GM23338 (cell line): ENCODE data around the gene KCNIP1. TPM values are rescaled to one million over a fixed set of nuclear protein-coding genes. Genes with fewer than 3 reads are reported as not detected.

ENCODE experiments used
- ATAC-seq: fragments of 200-7000 bp; cut with Tn5 transposase; 3 replicates; pipeline ENCODE4 v1.9.1; 2020
- DNase-seq: peaks from one replicate; pipeline ENCODE4 v3.0.0-alpha.2; 2015; ENCODE audit warnings: low spot score
- H2AFZ ChIP-seq: fragments of 200-600 bp; sonication (generic); 2 replicates; pipeline ENCODE4 v1.8.0; 2016; ENCODE audit warnings: antibody characterized with exemption, mild to moderate bottlenecking, moderate library complexity
- H3F3A ChIP-seq: fragments of 200-600 bp; sonication (generic); replicated peaks from 2 replicates; pipeline ENCODE4 v1.8.0; 2017; ENCODE audit warnings: antibody characterized with exemption, mixed run types, low read depth
- H3K27ac ChIP-seq: fragments of 200-600 bp; sonication (generic); 2 replicates; pipeline ENCODE4 v1.6.1; 2016; ENCODE audit warnings: low read depth
- H3K27me3 ChIP-seq: fragments of 200-600 bp; sonication (generic); 2 replicates; pipeline ENCODE4 v1.8.0; 2016; ENCODE audit warnings: mild to moderate bottlenecking, mixed run types, moderate library complexity; ENCODE audit not compliant: insufficient read depth
- H3K36me3 ChIP-seq: fragments of 200-600 bp; sonication (generic); 2 replicates; pipeline ENCODE4 v1.8.0; 2016; ENCODE audit warnings: mild to moderate bottlenecking; ENCODE audit not compliant: insufficient read depth
- H3K4me1 ChIP-seq: fragments of 200-600 bp; sonication (generic); 2 replicates; pipeline ENCODE4 v1.8.0; 2016; ENCODE audit warnings: mild to moderate bottlenecking, moderate library complexity; ENCODE audit not compliant: insufficient read depth
- H3K4me2 ChIP-seq: fragments of 200-600 bp; sonication (generic); 2 replicates; pipeline ENCODE4 v1.7.1; 2017; ENCODE audit warnings: mixed run types
- H3K4me3 ChIP-seq: fragments of 200-600 bp; sonication (generic); 2 replicates; pipeline ENCODE4 v1.6.1; 2016; ENCODE audit warnings: mixed run types
- H3K79me2 ChIP-seq: fragments of 200-600 bp; sonication (generic); replicated peaks from 2 replicates; pipeline ENCODE4 v1.8.0; 2017; ENCODE audit warnings: mild to moderate bottlenecking; ENCODE audit not compliant: insufficient read depth
- H3K9me2 ChIP-seq: fragments of 200-600 bp; sonication (generic); 2 replicates; pipeline ENCODE4 v1.8.0; 2017; ENCODE audit not compliant: insufficient read depth
- H4K20me1 ChIP-seq: fragments of 200-600 bp; sonication (generic); replicated peaks from 2 replicates; pipeline ENCODE4 v1.8.0; 2017; ENCODE audit warnings: mild to moderate bottlenecking; ENCODE audit not compliant: insufficient read depth
- H3K27ac Mint-ChIP-seq: 2 replicates; pipeline ENCODE4 v1.8.0; 2020; ENCODE audit warnings: inconsistent platforms, mild to moderate bottlenecking, moderate library complexity, mixed read lengths
- H3K27me3 Mint-ChIP-seq: 3 replicates; pipeline ENCODE4 v1.8.0; 2022; ENCODE audit warnings: low read depth, mild to moderate bottlenecking, moderate library complexity, mixed read lengths, inconsistent platforms; ENCODE audit not compliant: insufficient read depth, poor library complexity
- H3K36me3 Mint-ChIP-seq: 3 replicates; pipeline ENCODE4 v1.8.0; 2021; ENCODE audit warnings: low read depth, mild to moderate bottlenecking, inconsistent platforms, moderate library complexity, mixed read lengths
- H3K4me1 Mint-ChIP-seq: 3 replicates; pipeline ENCODE4 v1.8.0; 2020; ENCODE audit warnings: mild to moderate bottlenecking, inconsistent platforms, mixed read lengths
- H3K4me3 Mint-ChIP-seq: 3 replicates; pipeline ENCODE4 v1.8.0; 2021; ENCODE audit warnings: moderate library complexity, mild to moderate bottlenecking, inconsistent platforms, mixed read lengths
- H3K9me3 Mint-ChIP-seq: 3 replicates; pipeline ENCODE4 v1.8.0; 2020; ENCODE audit warnings: moderate library complexity, mild to moderate bottlenecking, inconsistent platforms, mixed read lengths
- EZH2 ChIP-seq: fragments of 200-600 bp; sonication (generic); IDR thresholded peaks from one replicate; pipeline ENCODE4 v1.8.0; 2017; ENCODE audit warnings: antibody characterized with exemption, mild to moderate bottlenecking, low read depth; ENCODE audit not compliant: unreplicated experiment
- EZH2phosphoT487 ChIP-seq: fragments of 200-600 bp; sonication (generic); IDR thresholded peaks from one replicate; pipeline ENCODE4 v1.8.1; 2018; ENCODE audit warnings: antibody characterized with exemption; ENCODE audit not compliant: unreplicated experiment
- JUNB ChIP-seq: IDR thresholded peaks from one replicate; pipeline ENCODE4 v1.6.1; 2016; ENCODE audit warnings: antibody characterized with exemption; ENCODE audit not compliant: unreplicated experiment
- POLR2AphosphoS5 ChIP-seq: IDR thresholded peaks from 2 replicates; pipeline ENCODE4 v1.6.1; 2016; ENCODE audit warnings: antibody characterized with exemption, low read depth
- ZNF114 ChIP-seq: fragments of 250-450 bp; sonication (Bioruptor Pico); IDR thresholded peaks from 2 replicates; pipeline ENCODE4 v1.5.0; 2020; ENCODE audit warnings: mild to moderate bottlenecking, moderate library complexity
- polyA plus RNA-seq: library from polyadenylated mRNA; unstranded; fragments of >200 nt; fragmentation: Nextera tagmentation; extraction: Ambion mirVana; gene quantifications from 2 replicates; pipeline ENCODE4 v1.2.1, GENCODE V29; 2016
- total RNA-seq: library from RNA; depleted of rRNA; stranded (reverse); fragments of >200 nt; shearing (Covaris generic); gene quantifications from 2 replicates; pipeline ENCODE4 v1.2.3, GENCODE V29; 2014
- TF ChIP-seq, protein P1 (sequence below): fragments of 250-450 bp; sonication (Bioruptor Pico); IDR thresholded peaks from 2 replicates; pipeline ENCODE4 v1.5.0; 2020; ENCODE audit warnings: mild to moderate bottlenecking, moderate library complexity
- TF ChIP-seq, protein P2 (sequence below): IDR thresholded peaks from one replicate; pipeline ENCODE4 v1.6.1; 2018; ENCODE audit warnings: antibody characterized with exemption; ENCODE audit not compliant: unreplicated experiment

The KCNIP1 gene
- total and polyA plus RNA-seq, 2 experiments from 2014 or later: 0.31 to 0.87 TPM

DNA sequence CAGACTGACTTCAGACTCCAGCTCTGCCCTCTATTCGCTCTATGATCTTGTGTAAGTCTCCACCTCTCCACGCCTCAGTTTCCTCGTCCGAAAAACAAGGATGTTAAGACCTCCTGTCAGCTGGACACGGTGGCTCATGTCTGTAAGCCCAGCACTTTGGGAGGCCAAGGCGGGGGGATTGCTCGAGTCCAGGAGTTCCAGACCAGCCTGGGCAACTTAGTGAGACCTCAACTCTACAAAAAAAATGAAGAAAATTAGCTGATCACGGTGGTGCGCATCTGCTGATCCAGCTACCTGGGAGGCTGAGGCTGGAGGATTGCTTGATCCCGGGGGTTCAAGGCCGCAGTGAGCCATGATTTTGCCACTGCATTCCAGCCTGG, 243.1 kb downstream of the KCNIP1 start (continued):
- TF ChIP-seq, protein P1, sequence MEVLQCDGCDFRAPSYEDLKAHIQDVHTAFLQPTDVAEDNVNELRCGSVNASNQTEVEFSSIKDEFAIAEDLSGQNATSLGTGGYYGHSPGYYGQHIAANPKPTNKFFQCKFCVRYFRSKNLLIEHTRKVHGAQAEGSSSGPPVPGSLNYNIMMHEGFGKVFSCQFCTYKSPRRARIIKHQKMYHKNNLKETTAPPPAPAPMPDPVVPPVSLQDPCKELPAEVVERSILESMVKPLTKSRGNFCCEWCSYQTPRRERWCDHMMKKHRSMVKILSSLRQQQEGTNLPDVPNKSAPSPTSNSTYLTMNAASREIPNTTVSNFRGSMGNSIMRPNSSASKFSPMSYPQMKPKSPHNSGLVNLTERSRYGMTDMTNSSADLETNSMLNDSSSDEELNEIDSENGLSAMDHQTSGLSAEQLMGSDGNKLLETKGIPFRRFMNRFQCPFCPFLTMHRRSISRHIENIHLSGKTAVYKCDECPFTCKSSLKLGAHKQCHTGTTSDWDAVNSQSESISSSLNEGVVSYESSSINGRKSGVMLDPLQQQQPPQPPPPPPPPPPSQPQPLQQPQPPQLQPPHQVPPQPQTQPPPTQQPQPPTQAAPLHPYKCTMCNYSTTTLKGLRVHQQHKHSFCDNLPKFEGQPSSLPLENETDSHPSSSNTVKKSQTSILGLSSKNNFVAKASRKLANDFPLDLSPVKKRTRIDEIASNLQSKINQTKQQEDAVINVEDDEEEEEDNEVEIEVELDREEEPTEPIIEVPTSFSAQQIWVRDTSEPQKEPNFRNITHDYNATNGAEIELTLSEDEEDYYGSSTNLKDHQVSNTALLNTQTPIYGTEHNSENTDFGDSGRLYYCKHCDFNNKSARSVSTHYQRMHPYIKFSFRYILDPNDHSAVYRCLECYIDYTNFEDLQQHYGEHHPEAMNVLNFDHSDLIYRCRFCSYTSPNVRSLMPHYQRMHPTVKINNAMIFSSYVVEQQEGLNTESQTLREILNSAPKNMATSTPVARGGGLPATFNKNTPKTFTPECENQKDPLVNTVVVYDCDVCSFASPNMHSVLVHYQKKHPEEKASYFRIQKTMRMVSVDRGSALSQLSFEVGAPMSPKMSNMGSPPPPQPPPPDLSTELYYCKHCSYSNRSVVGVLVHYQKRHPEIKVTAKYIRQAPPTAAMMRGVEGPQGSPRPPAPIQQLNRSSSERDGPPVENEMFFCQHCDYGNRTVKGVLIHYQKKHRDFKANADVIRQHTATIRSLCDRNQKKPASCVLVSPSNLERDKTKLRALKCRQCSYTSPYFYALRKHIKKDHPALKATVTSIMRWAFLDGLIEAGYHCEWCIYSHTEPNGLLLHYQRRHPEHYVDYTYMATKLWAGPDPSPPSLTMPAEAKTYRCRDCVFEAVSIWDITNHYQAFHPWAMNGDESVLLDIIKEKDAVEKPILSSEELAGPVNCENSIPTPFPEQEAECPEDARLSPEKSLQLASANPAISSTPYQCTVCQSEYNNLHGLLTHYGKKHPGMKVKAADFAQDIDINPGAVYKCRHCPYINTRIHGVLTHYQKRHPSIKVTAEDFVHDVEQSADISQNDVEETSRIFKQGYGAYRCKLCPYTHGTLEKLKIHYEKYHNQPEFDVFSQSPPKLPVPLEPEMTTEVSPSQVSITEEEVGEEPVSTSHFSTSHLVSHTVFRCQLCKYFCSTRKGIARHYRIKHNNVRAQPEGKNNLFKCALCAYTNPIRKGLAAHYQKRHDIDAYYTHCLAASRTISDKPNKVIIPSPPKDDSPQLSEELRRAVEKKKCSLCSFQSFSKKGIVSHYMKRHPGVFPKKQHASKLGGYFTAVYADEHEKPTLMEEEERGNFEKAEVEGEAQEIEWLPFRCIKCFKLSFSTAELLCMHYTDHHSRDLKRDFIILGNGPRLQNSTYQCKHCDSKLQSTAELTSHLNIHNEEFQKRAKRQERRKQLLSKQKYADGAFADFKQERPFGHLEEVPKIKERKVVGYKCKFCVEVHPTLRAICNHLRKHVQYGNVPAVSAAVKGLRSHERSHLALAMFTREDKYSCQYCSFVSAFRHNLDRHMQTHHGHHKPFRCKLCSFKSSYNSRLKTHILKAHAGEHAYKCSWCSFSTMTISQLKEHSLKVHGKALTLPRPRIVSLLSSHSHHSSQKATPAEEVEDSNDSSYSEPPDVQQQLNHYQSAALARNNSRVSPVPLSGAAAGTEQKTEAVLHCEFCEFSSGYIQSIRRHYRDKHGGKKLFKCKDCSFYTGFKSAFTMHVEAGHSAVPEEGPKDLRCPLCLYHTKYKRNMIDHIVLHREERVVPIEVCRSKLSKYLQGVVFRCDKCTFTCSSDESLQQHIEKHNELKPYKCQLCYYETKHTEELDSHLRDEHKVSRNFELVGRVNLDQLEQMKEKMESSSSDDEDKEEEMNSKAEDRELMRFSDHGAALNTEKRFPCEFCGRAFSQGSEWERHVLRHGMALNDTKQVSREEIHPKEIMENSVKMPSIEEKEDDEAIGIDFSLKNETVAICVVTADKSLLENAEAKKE (CRISPR knock-in tag): no peak

DNA sequence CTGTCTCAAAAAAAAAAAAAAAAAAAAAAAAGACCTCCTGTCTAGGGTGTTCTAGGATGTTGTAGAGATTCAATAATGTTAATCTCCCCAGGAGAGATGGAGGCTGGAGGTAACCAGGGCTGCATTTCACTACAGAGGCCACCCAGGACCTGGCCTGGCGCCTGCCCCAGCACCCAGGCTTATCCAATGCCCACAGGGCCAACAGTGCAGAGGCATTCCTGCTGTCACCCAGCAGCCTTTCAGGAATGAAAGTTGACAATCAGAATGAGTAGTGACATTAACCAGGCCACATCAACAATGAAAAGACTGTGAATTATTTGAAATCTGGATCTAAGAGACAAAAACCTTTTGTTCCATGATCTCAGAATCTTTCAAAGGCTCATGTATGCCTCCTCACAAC, 243.5 kb downstream of the KCNIP1 start:
- no peak for DNase-seq
- no peaks in the 10 kb centered on the region for H4K20me1 ChIP-seq
- peaks cover 14% of the 10 kb centered on the region for H3K27me3 Mint-ChIP-seq
- H3K4me3 ChIP-seq: no peak overlapping the region
- 0 out of 2 replicates have a peak overlapping the region, but pooled peaks have one; percentile 97 for H3K27ac ChIP-seq
- H3K36me3 Mint-ChIP-seq: peaks cover 6% of the 10 kb centered on the region
- no peaks in the 10 kb centered on the region for H3K27me3 ChIP-seq
- H3K4me3 Mint-ChIP-seq: no peak overlapping the region
- H3K27ac Mint-ChIP-seq: no peak overlapping the region
- no peaks in the 10 kb centered on the region for H3K79me2 ChIP-seq
- ATAC-seq: no peak
- H3K4me1 ChIP-seq: peaks cover 29% of the 10 kb centered on the region
- H3K36me3 ChIP-seq: no peaks in the 10 kb centered on the region
- peaks cover 49% of the 10 kb centered on the region for H3K4me1 Mint-ChIP-seq
- no peak overlapping the region for H3K4me2 ChIP-seq
- peaks cover 6% of the 10 kb centered on the region; the same call in 2 of the 3 replicates for H3K9me3 Mint-ChIP-seq
- peaks cover 13% of the 10 kb centered on the region; the same call in 1 of the 2 replicates for H3K9me2 ChIP-seq
- H3F3A ChIP-seq: peaks cover 24% of the 10 kb centered on the region
- H2AFZ ChIP-seq: no peak overlapping the region
- TF ChIP-seq ZNF114 (no peak), EZH2phosphoT487 (no peak), JUNB (no peak), EZH2 (no peak), POLR2AphosphoS5 (no peak)
- TF ChIP-seq, protein P2, sequence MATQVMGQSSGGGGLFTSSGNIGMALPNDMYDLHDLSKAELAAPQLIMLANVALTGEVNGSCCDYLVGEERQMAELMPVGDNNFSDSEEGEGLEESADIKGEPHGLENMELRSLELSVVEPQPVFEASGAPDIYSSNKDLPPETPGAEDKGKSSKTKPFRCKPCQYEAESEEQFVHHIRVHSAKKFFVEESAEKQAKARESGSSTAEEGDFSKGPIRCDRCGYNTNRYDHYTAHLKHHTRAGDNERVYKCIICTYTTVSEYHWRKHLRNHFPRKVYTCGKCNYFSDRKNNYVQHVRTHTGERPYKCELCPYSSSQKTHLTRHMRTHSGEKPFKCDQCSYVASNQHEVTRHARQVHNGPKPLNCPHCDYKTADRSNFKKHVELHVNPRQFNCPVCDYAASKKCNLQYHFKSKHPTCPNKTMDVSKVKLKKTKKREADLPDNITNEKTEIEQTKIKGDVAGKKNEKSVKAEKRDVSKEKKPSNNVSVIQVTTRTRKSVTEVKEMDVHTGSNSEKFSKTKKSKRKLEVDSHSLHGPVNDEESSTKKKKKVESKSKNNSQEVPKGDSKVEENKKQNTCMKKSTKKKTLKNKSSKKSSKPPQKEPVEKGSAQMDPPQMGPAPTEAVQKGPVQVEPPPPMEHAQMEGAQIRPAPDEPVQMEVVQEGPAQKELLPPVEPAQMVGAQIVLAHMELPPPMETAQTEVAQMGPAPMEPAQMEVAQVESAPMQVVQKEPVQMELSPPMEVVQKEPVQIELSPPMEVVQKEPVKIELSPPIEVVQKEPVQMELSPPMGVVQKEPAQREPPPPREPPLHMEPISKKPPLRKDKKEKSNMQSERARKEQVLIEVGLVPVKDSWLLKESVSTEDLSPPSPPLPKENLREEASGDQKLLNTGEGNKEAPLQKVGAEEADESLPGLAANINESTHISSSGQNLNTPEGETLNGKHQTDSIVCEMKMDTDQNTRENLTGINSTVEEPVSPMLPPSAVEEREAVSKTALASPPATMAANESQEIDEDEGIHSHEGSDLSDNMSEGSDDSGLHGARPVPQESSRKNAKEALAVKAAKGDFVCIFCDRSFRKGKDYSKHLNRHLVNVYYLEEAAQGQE: no peak
